H1 (cell line): ENCODE data around the gene ENKD1. TPM values are rescaled to one million over a fixed set of nuclear protein-coding genes. Genes with fewer than 3 reads are reported as not detected.

ENCODE experiments used
- CTCF ChIA-PET: fragments of 300-600 bp; sonication (Branson Sonifier 250); formaldehyde crosslinking; loops from one replicate; lab custom pipeline; 2021; ENCODE audit not compliant: partially characterized antibody; lab: Charles Lee
- POLR2A ChIA-PET: fragments of 300-600 bp; sonication (Branson Sonifier 250); formaldehyde crosslinking; loops from one replicate; lab custom pipeline; 2021; ENCODE audit warnings: inconsistent platforms; ENCODE audit not compliant: partially characterized antibody; lab: Charles Lee
- DNase-seq, 2 experiments: peaks; one replicate each; pipeline versions ENCODE4 v3.0.0 to v3.0.0-alpha.2; 2010 to 2022; ENCODE audit warnings: low spot score in 2 of 2, low read depth in 1 of 2, mixed read lengths in 1 of 2
- FAIRE-seq: peaks from 2 replicates; lab custom pipeline; 2011; peaks lifted over from hg19 to GRCh38; lab: Jason Lieb, UNC
- H2AFZ ChIP-seq: 2 replicates; pipeline ENCODE4 v1.8.1; 2012; ENCODE audit warnings: low read length, inconsistent platforms
- H2AK5ac ChIP-seq: 2 replicates; pipeline ENCODE4 v1.6.1; 2013; ENCODE audit warnings: low read depth, low read length
- H2BK120ac ChIP-seq: replicated peaks from 2 replicates; pipeline ENCODE3; 2013; ENCODE audit warnings: low read depth, low read length, inconsistent platforms
- H2BK12ac ChIP-seq: 2 replicates; pipeline ENCODE4 v1.6.1; 2013; ENCODE audit warnings: low read depth, low read length
- H2BK15ac ChIP-seq: 2 replicates; pipeline ENCODE4 v1.6.1; 2013; ENCODE audit warnings: low read length
- H2BK20ac ChIP-seq: 2 replicates; pipeline ENCODE4 v1.6.1; 2013; ENCODE audit warnings: low read length
- H2BK5ac ChIP-seq: 2 replicates; pipeline ENCODE4 v1.6.1; 2013; ENCODE audit warnings: low read depth, low read length
- H3K14ac ChIP-seq: 2 replicates; pipeline ENCODE4 v1.6.1; 2013; ENCODE audit warnings: inconsistent platforms; ENCODE audit not compliant: insufficient read length
- H3K18ac ChIP-seq: 2 replicates; pipeline ENCODE4 v1.6.1; 2013; ENCODE audit warnings: low read length; ENCODE audit errors: extremely low read depth
- H3K23ac ChIP-seq: 2 replicates; pipeline ENCODE4 v1.6.1; 2013; ENCODE audit warnings: inconsistent platforms; ENCODE audit not compliant: insufficient read length
- H3K23me2 ChIP-seq: 2 replicates; pipeline ENCODE4 v1.6.1; 2013; ENCODE audit warnings: low read depth, low read length
- H3K27ac ChIP-seq: 2 replicates; pipeline ENCODE4 v1.6.1; 2011; ENCODE audit warnings: low read depth, low read length, inconsistent platforms
- H3K27me3 ChIP-seq, 4 experiments: replicated peaks in 1 of 4; 1 replicate in 1 of 4; 2 replicates in 3 of 4; pipeline versions ENCODE4 v1.6.1 to v1.8.1; 2011 to 2013; ENCODE audit warnings: low read length in 3 of 4, mild to moderate bottlenecking in 3 of 4, inconsistent platforms in 2 of 4, mixed read lengths in 2 of 4, moderate library complexity in 1 of 4; ENCODE audit not compliant: control insufficient read depth in 3 of 4, insufficient read depth in 3 of 4; ENCODE audit errors: extremely low read depth in 1 of 4
- H3K36me3 ChIP-seq, 4 experiments: 2 replicates each; pipeline versions ENCODE4 v1.6.1 to v1.8.1; 2011 to 2013; ENCODE audit warnings: mild to moderate bottlenecking in 4 of 4, low read length in 3 of 4, moderate library complexity in 2 of 4, control low read depth in 1 of 4, inconsistent platforms in 1 of 4; ENCODE audit not compliant: insufficient read depth in 4 of 4, control insufficient read depth in 2 of 4
- H3K4ac ChIP-seq: replicated peaks from 2 replicates; pipeline ENCODE3; 2013; ENCODE audit warnings: low read length, low read depth, mixed read lengths, inconsistent platforms; ENCODE audit not compliant: insufficient read length
- H3K4me1 ChIP-seq, 4 experiments: replicated peaks in 1 of 4; 1 replicate in 1 of 4; 2 replicates in 3 of 4; pipeline versions ENCODE4 v1.6.1 to v1.8.1; 2011 to 2013; ENCODE audit warnings: low read length in 3 of 4, inconsistent platforms in 2 of 4, mixed read lengths in 1 of 4; ENCODE audit not compliant: insufficient read depth in 4 of 4, control insufficient read depth in 3 of 4
- H3K4me2 ChIP-seq, 2 experiments: 2 replicates each; pipeline versions ENCODE4 v1.6.1 to v1.8.1; 2011 to 2013; ENCODE audit warnings: low read depth in 2 of 2, low read length in 2 of 2, control low read depth in 1 of 2, inconsistent platforms in 1 of 2, mild to moderate bottlenecking in 1 of 2; ENCODE audit not compliant: insufficient read depth in 1 of 2
- H3K4me3 ChIP-seq, 4 experiments: fragments of 200-600, 300-600 bp in 1 of 4; sonication (generic), shearing (Covaris generic), sonication (Bioruptor Twin) in 1 of 4; 2 replicates each; pipeline versions ENCODE4 v1.5.1 to v1.8.1; 2011 to 2016; ENCODE audit warnings: low read length in 4 of 4, low read depth in 3 of 4, control low read depth in 2 of 4, inconsistent platforms in 2 of 4, mild to moderate bottlenecking in 2 of 4, mixed read lengths in 1 of 4, moderate library complexity in 1 of 4; ENCODE audit not compliant: insufficient read depth in 2 of 4; ENCODE audit errors: extremely low read depth in 1 of 4
- H3K56ac ChIP-seq: replicated peaks from 2 replicates; pipeline ENCODE3; 2013; ENCODE audit warnings: low read depth, mild to moderate bottlenecking, mixed read lengths, low read length, inconsistent platforms; ENCODE audit not compliant: insufficient read length
- H3K79me1 ChIP-seq: 2 replicates; pipeline ENCODE4 v1.6.1; 2013; ENCODE audit warnings: low read depth, low read length, control low read depth
- H3K79me2 ChIP-seq, 2 experiments: 2 replicates each; pipeline versions ENCODE4 v1.6.1 to v1.8.1; 2012 to 2013; ENCODE audit warnings: low read length in 2 of 2, mild to moderate bottlenecking in 2 of 2, inconsistent platforms in 1 of 2; ENCODE audit not compliant: insufficient read depth in 2 of 2, control insufficient read depth in 1 of 2
- H3K9ac ChIP-seq, 4 experiments: replicated peaks in 1 of 4; 1 replicate in 1 of 4; 2 replicates in 3 of 4; pipeline versions ENCODE4 v1.6.1 to v1.8.1; 2011 to 2013; ENCODE audit warnings: low read depth in 3 of 4, low read length in 3 of 4, control low read depth in 2 of 4, mild to moderate bottlenecking in 2 of 4, moderate library complexity in 2 of 4, inconsistent platforms in 1 of 4; ENCODE audit errors: extremely low read depth in 1 of 4
- H3K9me3 ChIP-seq, 2 experiments: 2 replicates each; pipeline versions ENCODE4 v1.6.1 to v1.8.1; 2012 to 2013; ENCODE audit warnings: mild to moderate bottlenecking in 2 of 2, moderate library complexity in 2 of 2, control low read depth in 1 of 2, inconsistent platforms in 1 of 2, low read depth in 1 of 2, low read length in 1 of 2, mixed read lengths in 1 of 2; ENCODE audit not compliant: insufficient read depth in 2 of 2
- H4K20me1 ChIP-seq, 2 experiments: replicated peaks in 1 of 2; 2 replicates each; pipeline versions ENCODE3 to v1.8.1; 2011 to 2013; ENCODE audit warnings: inconsistent platforms in 2 of 2, low read length in 2 of 2, mild to moderate bottlenecking in 1 of 2; ENCODE audit not compliant: insufficient read depth in 2 of 2, control insufficient read depth in 1 of 2
- H4K5ac ChIP-seq: 2 replicates; pipeline ENCODE4 v1.6.1; 2013; ENCODE audit warnings: low read length, low read depth, mixed read lengths, inconsistent platforms; ENCODE audit not compliant: insufficient read length
- H4K8ac ChIP-seq: 2 replicates; pipeline ENCODE4 v1.8.0; 2013; ENCODE audit warnings: mild to moderate bottlenecking, moderate library complexity, low read length, inconsistent platforms; ENCODE audit not compliant: insufficient read depth; ENCODE audit errors: extremely low read depth
- H4K91ac ChIP-seq: replicated peaks from 2 replicates; pipeline ENCODE3; 2013; ENCODE audit warnings: low read length, mixed read lengths, inconsistent platforms; ENCODE audit not compliant: insufficient read length
- CBX5 ChIP-seq: fragments of 300-800, 300-1000 bp; sonication (generic); IDR thresholded peaks from 2 replicates; pipeline ENCODE4 v1.7.1; 2016; ENCODE audit warnings: antibody characterized with exemption, low read length, low read depth
- CTBP2 ChIP-seq: IDR thresholded peaks from 2 replicates; pipeline ENCODE4 v1.7.0; 2011; ENCODE audit warnings: borderline replicate concordance, mild to moderate bottlenecking, moderate library complexity, mixed read lengths, low read length; ENCODE audit not compliant: insufficient read depth, insufficient read length
- MAX ChIP-seq: IDR thresholded peaks from 2 replicates; pipeline ENCODE4 v1.6.1; 2012; ENCODE audit warnings: inconsistent platforms
- POLR2AphosphoS5 ChIP-seq: IDR thresholded peaks from 2 replicates; pipeline ENCODE4 v1.6.1; 2011; ENCODE audit warnings: low read depth, low read length
- RXRA ChIP-seq: IDR thresholded peaks from 2 replicates; pipeline ENCODE4 v1.6.1; 2011; ENCODE audit warnings: low read depth, mild to moderate bottlenecking, low read length, moderate library complexity; ENCODE audit not compliant: insufficient read depth
- WGBS, 2 experiments: shearing (Covaris generic) in 1 of 2; methylation state at CpG; one replicate each; pipeline versions ENCODE4 v1.1.6 to v1.1.7; 2013 to 2015; ENCODE audit warnings: low lambda C conversion rate in 2 of 2, mixed read lengths in 2 of 2, inconsistent platforms in 1 of 2, low coverage in 1 of 2, missing lambda C conversion rate in 1 of 2; ENCODE audit not compliant: insufficient replicate concordance in 2 of 2, insufficient coverage in 1 of 2, insufficient read length in 1 of 2; ENCODE audit errors: extremely low coverage in 1 of 2, missing lambda C conversion rate in 1 of 2; 5-methylcytosine and 5-hydroxymethylcytosine counted together
- polyA plus RNA-seq, 7 experiments: library from polyadenylated mRNA; depleted of rRNA in 3 of 7; stranded (reverse) in 5 of 7; unstranded in 2 of 7; fragments of >200 nt in 5 of 7; fragments of 200-250 nt in 2 of 7; gene quantifications; 1 replicate in 5 of 7; 2 replicates in 1 of 7; 4 replicates in 1 of 7; pipeline versions ENCODE4 v1.2.1 to v1.2.3, GENCODE V29; 2011 to 2013; ENCODE audit warnings: missing spikeins in 2 of 7, mixed read lengths in 2 of 7
- total RNA-seq: library from RNA; stranded (reverse); fragmentation: NEBNext Ultra II Directional; extraction: Animal tissue kit (Norgen Biotek cat#: 25700); gene quantifications from 2 replicates; pipeline ENCODE4 v1.2.1, GENCODE V29; 2021
- TF ChIP-seq, protein P1 (sequence below): IDR thresholded peaks from 2 replicates; pipeline ENCODE4 v1.6.1; 2011; ENCODE audit warnings: low read depth, mild to moderate bottlenecking, low read length; ENCODE audit not compliant: insufficient read depth

ENKD1 gene
- total and polyA plus RNA-seq, 2 of the 8 experiments (the other 6 are each of a cell fraction or from before 2014, with no cell fraction given), result 12.9 to 16.1 TPM

GRCh38 chr16:67716097-67716496 is 49.5 kb upstream of the ENKD1 start:
- Histone ChIP-seq H3K4me2 (no peak overlapping the region), H4K20me1 (peaks cover 0 to 7% of the 10 kb centered on the region in 2 experiments), H2AFZ (no peak overlapping the region), H3K23me2 (peaks cover 16% of the 10 kb centered on the region), H3K4ac (no peak overlapping the region), H2BK15ac (no peak overlapping the region), H2BK120ac (no peak overlapping the region), H3K23ac (no peak overlapping the region), H3K36me3 (no peaks in the 10 kb centered on the region; a peak in 1 of 8 replicates), H2BK5ac (no peak overlapping the region), H3K14ac (no peak overlapping the region), H3K27me3 (no peaks in the 10 kb centered on the region; a peak in 1 of 7 replicates), H4K8ac (no peak overlapping the region), H3K9me3 (no peaks in the 10 kb centered on the region), H4K5ac (no peak overlapping the region), H3K9ac (no peak overlapping the region), H3K18ac (no peak overlapping the region), H3K79me1 (no peaks in the 10 kb centered on the region; the same call in none of the 2 replicates), H2BK20ac (no peak overlapping the region), H3K4me1 (peaks cover 4 to 10% (median 8%) of the 10 kb centered on the region in 4 experiments; a peak in 4 of 7 replicates), H2AK5ac (no peak overlapping the region), H3K79me2 (peaks cover 7 to 64% of the 10 kb centered on the region in 2 experiments; a peak in 3 of 4 replicates), H3K27ac (no peak overlapping the region), H3K56ac (no peak overlapping the region), H4K91ac (no peak overlapping the region), H3K4me3 (no peak overlapping the region), H2BK12ac (no peak overlapping the region)
- ChIA-PET CTCF (interaction anchor here (0.9 to 5.8 kb wide), 4 partner anchors 18 to 52 kb away, joined by 3 to 34 read pairs (median 4); no protein-coding TSS in a partner anchor), POLR2A (no interaction called here)
- WGBS, 2 experiments, result 93% methylated on average over 2 of the region's 2 CpGs; no CpG with 5 or more reads in 1 of the 2 experiments
- DNase-seq, result no peak
- TF ChIP-seq POLR2AphosphoS5 (no peak), MAX (no peak), RXRA (no peak), CTBP2 (no peak), CBX5 (no peak)
- TF ChIP-seq, protein P1, sequence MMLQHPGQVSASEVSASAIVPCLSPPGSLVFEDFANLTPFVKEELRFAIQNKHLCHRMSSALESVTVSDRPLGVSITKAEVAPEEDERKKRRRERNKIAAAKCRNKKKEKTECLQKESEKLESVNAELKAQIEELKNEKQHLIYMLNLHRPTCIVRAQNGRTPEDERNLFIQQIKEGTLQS, result no peak
- FAIRE-seq, result no peak
